A549 (cell line): Measurements from ENCODE around the gene NSMF.

Experiments used
- EP300 ChIP-seq, 2 experiments: fragments of >200 bp; sonication (Bioruptor Twin); formaldehyde crosslinking; IDR thresholded peaks; 2 replicates in 1 of 2; 3 replicates in 1 of 2; pipeline ENCODE4 v1.6.1; 2016 to 2017
- ESRRA ChIP-seq: fragments of 150-350 bp; IDR thresholded peaks from 2 replicates; pipeline ENCODE4 v1.6.1; 2014; ENCODE audit warnings: mild to moderate bottlenecking, low read length, borderline replicate concordance
- NFE2L2 ChIP-seq: fragments of 150-350 bp; conservative IDR thresholded peaks from 2 replicates; pipeline ENCODE4 v1.6.1; 2014; ENCODE audit warnings: low read length
- POLR2A ChIP-seq: IDR thresholded peaks from 2 replicates; pipeline ENCODE4 v1.6.1; 2012; ENCODE audit warnings: mild to moderate bottlenecking, low read length
- RAD21 ChIP-seq, 2 experiments: fragments of >200 bp in 1 of 2; sonication (Bioruptor Twin) in 1 of 2; formaldehyde crosslinking in 1 of 2; IDR thresholded peaks in 1 of 2; conservative IDR thresholded peaks in 1 of 2; 2 replicates in 1 of 2; 3 replicates in 1 of 2; pipeline ENCODE4 v1.6.1; 2012 to 2018; ENCODE audit warnings: inconsistent platforms in 1 of 2
- RNF2 ChIP-seq: fragments of 200-600 bp; sonication (generic); IDR thresholded peaks from 2 replicates; pipeline ENCODE4 v1.6.1; 2016; ENCODE audit warnings: low read depth, mild to moderate bottlenecking, antibody characterized with exemption, moderate library complexity, borderline replicate concordance
- TF ChIP-seq, protein P1 (sequence below): fragments of >200 bp; sonication (Bioruptor Twin); formaldehyde crosslinking; IDR thresholded peaks from 3 replicates; pipeline ENCODE4 v1.5.1; 2016

DNA sequence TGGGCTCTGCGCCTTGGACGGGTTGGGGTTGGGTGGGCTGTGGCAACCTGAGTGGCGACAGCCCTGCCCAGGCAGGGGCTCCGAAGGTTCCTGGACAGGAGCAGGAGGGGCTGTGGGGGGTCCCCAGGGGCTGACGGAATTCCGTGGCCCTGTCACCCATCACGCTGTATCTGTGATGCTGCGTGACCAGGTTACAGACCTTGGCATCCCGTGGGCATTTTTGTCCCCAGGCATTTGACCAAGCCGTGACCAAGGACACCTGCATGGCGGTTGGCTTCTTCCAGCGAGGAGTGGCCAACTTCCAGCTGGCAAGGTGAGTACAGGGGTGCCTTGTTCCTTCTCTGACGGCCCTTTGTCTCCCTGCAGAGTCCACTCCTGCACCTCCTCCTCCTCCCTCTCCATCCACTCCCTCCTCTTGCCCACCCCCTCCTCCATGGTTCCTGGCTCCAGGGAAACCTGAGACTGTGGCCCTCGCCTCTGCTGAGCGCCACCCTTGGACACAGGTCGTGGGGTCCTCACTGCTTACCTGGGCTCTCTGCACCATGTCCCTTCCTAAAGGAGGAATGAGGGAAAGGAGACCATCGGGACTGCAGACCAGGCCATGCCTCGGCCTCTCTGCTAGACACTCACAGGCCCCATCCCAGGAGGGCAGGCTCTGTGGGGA is 33.0 kb downstream of the NSMF start:
- TF ChIP-seq, protein P1, sequence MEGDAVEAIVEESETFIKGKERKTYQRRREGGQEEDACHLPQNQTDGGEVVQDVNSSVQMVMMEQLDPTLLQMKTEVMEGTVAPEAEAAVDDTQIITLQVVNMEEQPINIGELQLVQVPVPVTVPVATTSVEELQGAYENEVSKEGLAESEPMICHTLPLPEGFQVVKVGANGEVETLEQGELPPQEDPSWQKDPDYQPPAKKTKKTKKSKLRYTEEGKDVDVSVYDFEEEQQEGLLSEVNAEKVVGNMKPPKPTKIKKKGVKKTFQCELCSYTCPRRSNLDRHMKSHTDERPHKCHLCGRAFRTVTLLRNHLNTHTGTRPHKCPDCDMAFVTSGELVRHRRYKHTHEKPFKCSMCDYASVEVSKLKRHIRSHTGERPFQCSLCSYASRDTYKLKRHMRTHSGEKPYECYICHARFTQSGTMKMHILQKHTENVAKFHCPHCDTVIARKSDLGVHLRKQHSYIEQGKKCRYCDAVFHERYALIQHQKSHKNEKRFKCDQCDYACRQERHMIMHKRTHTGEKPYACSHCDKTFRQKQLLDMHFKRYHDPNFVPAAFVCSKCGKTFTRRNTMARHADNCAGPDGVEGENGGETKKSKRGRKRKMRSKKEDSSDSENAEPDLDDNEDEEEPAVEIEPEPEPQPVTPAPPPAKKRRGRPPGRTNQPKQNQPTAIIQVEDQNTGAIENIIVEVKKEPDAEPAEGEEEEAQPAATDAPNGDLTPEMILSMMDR: no peak
- TF ChIP-seq POLR2A (no peak), NFE2L2 (no peak), EP300 (IDR thresholded peaks at IDR 0.05) (no peak), ESRRA (no peak), RAD21 (conservative IDR thresholded peaks at IDR 0.05 in 1 of 2, IDR thresholded peaks at IDR 0.05 in 1 of 2) (no peak), RNF2 (no peak)
